Femur (tissue), 1 donor: ENCODE data around the gene FHOD1.

Experiments used
- DNase-seq: peaks from one replicate; pipeline ENCODE4 v3.0.0-alpha.2; 2017

FHOD1 gene

GRCh38 chr16:67277294-67277998 lies 30.2 kb upstream of the FHOD1 start:
- DNase-seq: peak; percentile 80

GRCh38 chr16:67275321-67275720 lies 28.0 kb upstream of the FHOD1 start:
- no peak for DNase-seq

- DNase-seq: no peak
These were observed 24.2 kb upstream of the FHOD1 start for GRCh38 chr16:67271446-67271845.

DNA sequence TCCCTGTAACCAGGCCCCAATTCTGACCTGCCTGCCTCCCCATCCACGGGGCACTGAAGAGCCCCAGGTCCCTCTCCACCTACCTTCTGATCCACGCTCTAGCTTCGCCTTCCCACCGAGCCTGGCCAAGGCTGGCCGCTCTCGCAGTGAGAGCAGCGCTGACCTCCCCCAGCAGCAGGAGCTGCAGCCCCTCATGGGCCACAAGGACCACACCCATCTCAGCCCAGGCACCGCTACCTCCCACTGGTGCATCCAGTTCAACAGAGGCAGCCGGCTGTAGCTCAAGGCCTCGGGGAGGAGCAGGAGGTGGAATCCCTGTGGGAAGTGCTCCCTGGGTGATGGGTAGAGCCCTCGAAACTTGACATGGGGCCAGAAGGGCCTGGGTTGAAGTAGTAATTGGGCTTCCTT lies 23.7 kb upstream of the FHOD1 start:
- DNase-seq: no peak

- DNase-seq: no peak
These were observed 22.5 kb upstream of the FHOD1 start for GRCh38 chr16:67269766-67270165.

DNA sequence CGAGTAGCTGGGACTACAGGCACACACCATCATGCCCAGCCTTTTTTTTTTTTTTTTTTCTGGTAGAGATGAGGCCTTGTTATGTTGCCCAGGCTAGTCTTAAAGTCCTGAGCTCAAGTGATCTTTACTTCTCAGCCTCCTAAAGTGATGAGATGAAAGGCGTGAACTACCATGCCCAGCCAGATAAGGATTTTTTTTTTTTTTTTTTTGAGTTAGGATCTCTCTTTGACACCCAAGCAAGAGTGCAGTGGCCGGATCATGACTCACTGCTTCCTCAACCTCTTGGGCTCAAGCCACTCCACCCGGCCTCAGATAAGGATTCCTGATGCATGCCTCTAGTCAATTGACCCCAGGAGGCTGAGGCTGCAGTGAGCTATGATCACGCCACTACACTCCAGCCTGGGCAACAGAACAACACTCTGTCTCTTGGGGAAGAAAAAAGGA lies 20.9 kb upstream of the FHOD1 start:
- no peak for DNase-seq

- no peak for DNase-seq
These were observed 18.6 kb upstream of the FHOD1 start for GRCh38 chr16:67265834-67266233.

GRCh38 chr16:67264866-67265265 lies 17.6 kb upstream of the FHOD1 start:
- no peak for DNase-seq

DNA sequence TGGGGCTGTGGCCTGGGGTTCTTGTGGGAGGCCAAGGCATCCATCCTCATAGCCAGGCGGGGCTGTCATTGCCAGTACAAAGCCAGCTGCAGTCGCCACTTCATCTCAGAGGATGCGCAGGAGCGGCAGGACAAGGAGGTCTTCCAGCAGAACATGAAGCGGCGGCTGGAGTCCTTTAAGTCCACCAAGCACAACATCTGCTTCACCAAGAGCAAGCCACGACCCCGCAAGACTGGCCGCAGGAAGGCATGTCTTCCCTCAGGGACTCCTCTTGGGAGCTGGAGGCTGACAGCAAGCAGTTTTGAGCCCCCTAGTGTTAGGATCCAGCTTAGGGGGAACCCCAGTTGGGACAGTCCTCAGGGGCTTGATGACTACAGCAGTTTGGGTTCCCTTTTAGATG lies 17.0 kb upstream of the FHOD1 start:
- no peak for DNase-seq

DNA sequence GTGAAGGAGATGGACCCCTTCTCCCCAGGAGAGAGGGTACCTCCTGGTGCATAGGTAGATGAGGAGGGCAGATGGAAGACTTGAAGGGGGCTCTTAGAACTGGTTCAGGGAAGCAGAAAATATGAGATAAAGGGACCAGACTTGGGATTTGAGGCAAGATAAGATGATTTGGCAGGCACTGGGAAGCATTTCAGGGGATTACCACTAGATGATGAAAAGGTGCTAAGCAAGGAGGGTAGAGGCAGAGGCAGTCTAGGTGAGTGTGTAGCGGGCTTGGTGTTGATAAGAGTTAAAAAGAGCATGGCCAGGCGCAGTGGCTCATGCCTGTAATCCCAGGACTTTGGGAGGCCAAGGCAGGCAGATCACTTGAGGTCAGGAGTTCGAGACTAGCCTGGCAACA lies 15.9 kb upstream of the FHOD1 start:
- no peak for DNase-seq

DNA sequence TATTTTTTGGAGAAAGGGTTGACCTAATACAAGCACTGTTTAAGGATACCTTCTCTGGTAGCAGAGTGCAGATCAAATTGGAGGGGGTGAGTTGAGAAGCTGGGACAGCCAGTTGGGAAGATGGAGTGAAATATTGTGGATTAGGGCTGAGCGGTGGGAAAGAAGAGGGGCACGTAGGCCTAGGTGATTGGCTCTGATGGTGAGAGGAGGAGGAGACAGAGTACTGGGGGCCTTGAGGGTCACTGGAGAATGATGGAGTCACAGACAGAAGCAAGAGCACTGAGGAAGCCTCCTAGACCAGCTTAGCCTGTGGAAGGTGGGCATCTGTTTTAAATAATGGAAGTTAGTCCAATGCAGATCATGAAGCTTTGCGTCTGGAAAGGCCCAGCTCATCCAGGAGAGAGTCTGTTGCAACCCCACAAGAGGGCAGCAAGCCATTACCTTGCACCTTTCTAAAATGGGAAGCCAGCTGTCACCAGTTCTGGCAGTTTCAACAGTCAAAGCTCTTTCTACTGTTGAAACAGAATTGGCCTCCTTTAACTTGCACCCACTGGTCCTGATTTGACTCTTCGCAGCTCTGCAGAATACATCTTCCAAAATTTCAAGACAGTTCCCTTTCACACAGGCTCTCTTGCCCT lies 13.3 kb upstream of the FHOD1 start:
- no peak for DNase-seq

GRCh38 chr16:67259705-67260104 lies 12.4 kb upstream of the FHOD1 start:
- DNase-seq: no peak

DNA sequence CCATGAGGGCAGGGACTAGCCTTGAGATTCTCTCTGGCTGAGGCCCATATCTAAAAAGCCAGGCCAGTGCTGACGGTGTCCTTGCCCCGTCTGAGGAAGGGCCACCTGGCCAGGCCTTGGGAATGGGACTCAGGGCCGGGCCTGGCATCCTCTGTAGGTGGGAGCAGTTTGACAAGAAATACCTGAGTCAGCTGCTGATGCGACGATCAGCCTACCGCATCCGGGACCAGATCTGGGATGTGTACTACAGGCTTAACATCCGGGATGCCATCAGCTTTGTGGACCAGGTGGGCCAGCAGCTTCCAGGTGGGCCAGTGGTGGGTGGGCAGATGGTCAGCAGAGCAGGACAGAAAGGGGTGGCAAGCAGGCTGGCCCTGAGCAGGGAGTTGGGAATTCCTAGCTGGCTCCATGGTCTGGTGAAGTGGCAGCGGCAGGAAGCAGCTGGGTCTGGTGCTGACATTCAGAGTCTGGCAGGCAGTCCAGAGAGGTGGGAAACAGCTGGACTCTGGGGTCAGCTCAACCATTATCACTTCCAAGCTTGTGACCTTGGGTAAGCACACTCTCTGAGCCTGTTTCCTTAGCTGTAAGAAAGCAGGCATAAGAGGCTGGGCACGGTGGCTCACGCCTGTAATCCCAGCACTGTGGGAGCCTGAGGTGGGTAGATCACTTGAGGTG lies 11.0 kb upstream of the FHOD1 start:
- no peak for DNase-seq

DNA sequence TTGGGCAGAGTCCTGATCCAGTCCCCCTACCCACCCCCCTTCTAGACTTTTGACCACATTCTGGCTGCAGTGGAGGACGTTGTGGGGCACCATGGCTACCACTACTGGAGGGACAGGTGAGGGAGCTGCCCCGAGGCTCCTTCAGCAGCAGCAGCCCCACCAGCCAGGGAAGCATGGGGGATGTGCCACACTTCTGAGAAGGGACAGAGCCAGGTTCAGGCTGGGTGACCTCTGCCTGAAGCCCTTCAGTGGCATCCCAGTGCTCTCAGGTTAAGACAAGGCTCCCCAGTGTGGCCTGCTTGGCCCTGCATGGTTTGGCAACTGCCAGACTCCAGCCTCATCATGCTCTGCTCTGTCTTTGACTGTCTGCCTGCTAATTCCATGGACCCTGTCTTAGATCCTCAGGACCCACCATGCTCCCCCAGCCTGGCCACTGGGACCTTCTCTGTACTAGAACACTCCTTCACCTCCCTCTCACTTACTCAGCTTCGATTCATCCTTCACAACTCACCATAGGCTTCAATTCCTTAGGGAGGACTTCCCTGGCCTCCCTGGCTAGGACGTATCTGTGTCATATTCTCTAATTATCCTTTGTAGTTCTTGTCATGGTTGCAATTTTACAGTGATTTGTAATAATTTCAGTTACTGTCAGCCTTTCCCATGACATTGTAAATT lies 10.3 kb upstream of the FHOD1 start:
- no peak for DNase-seq

DNA sequence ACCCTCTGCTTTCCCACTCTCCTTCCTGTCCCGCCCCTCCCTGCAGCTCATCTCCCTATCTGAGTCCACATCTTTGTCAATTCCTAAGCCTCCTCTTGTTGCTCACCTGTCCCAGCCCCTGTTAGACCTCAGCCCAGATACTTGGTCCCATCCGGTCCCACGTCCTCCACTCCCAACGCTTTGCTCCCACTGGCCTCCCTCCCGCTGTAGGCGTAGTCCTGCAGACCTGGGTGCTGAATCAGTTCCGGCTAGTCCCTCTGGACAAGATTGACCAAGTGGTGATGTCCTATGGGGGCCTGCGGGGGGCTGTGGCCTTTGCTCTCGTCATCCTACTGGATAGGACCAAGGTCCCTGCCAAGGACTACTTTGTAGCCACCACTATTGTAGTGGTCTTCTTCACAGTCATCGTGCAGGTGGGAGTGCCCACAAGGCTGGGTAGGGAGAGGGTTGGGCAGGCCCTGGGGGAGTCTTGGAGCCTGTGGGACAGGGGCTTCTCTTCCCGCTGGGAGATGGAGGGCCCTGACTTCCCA lies 9.5 kb upstream of the FHOD1 start:
- no peak for DNase-seq

DNA sequence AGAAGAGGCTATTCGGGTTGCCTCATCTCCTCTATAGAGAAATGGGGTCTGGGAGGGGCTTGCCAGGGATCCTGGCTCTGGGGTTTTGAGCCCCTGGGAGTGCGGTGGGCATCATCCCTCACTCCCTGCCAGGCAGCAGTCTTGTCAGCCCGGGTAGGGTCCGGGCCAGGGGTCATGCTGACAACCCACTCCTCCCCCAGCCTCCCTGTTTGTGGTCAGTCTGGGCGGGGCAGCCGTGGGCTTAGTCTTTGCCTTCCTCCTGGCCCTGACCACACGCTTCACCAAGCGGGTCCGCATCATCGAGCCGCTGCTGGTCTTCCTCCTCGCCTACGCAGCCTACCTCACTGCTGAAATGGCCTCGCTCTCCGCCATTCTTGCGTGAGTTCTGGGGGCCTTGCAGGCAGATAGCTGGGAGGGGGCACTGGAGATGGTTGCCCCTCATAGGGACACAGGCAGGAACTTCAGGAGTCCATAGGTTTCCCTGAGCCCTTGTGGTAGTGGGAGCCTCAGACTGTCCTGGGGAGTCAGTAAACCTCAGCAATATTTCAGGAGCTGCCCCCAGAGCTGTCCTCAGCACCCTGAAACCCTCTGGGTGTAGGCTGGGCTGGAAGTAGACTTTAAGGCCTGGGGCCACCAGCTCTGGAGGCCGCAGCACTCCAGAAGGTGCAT lies 8.4 kb upstream of the FHOD1 start:
- DNase-seq: no peak

DNA sequence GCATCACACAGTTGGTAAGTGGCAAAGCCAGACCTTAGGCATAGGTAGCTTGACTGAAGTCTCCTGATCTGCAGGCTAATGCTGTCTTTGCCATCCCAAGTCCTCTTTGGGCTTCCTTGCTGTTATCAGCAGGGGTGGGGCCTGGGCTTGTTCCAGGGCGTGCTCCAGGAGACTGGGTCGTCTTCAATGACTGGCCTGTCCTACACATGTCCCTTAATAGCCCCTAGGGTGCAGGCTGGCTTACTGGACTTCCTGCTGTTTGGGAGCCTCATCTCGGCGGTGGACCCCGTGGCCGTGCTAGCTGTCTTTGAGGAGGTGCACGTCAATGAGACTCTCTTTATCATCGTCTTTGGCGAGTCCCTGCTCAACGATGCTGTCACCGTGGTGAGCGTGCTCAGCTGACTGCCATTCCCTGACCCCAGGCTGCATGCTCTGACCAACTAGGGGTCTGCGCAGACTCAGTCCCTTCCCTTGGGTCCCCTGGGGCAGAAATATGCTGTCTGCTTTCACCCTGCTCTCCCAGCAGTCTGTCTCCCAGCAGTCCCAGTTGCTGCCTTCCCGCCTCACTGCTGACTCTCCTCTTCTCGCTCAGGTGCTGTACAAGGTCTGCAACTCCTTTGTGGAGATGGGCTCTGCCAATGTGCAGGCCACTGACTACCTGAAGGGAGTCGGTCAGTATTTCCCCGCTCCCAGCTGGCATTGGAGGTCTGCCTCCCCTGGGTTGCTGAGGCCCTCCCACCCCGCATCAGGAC lies 7.7 kb upstream of the FHOD1 start:
- DNase-seq: no peak

GRCh38 chr16:67252609-67253497 lies 5.6 kb upstream of the FHOD1 start:
- no peak for DNase-seq

DNA sequence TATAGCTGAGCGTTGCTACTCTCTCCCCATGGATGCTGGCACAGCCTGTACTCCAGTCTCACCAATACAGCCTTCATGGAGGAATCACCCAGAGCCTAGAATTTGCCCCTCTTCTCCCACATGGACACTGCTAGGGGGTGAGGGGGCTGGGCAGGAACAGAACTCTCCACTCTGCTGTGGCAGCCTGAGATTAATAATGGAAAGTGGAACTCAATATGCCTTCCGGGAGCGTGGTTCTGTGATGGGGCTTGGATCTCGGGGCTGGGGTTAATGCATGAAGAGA lies 2.7 kb upstream of the FHOD1 start:
- peak; percentile 23 for DNase-seq

DNA sequence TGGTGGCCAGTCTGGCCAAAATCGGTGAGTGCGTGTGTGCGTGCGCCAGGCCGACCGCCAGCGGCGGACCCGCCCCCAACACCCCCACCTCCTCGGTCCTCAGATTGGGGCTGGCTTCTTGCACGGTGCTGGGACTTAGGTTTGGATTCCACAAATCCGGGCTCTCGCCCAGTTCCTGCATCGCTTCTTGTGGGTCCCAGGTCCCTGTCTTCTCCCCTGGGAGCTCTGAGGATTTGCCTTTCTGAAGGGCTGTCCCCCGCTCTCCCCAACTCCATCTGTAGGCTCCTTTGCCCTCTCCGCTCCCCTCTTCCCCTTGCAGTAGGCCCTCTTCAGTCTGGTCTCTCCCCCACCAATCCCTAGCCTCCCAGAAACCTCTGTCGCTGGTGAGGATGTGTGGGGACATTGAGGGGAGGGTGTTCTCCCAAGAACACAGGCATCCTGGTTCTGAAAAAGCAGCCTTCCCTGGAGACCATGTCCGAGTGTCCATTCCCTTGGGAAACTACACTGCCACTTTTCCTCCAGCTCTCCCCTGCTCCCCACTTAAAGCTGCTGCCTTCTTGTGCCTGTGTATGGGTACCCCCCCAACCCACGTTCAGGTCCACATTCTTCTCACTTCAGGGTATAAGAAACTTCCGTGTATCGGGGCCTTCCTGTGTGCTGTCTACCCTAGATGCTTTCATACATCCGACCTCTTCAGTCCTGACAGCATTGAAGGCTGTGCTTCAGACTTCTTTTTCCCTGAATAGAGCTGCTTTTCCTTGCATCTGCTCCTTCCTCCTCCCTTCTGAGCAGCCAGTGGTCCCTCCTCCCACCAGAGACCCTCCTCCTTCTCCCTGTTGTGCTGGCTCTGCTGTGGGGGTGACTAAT lies 2.1 kb upstream of the FHOD1 start:
- DNase-seq: peak; percentile 45
